HG03159 (cell line): ENCODE results near the gene TP53.

Experiments used
- ATAC-seq: cut with Tn5 transposase; IDR thresholded peaks from one replicate; pipeline ENCODE4 v1.9.1; 2021; ENCODE audit warnings: mild to moderate bottlenecking, moderate library complexity; ENCODE audit not compliant: unreplicated experiment

Gene TP53

DNA sequence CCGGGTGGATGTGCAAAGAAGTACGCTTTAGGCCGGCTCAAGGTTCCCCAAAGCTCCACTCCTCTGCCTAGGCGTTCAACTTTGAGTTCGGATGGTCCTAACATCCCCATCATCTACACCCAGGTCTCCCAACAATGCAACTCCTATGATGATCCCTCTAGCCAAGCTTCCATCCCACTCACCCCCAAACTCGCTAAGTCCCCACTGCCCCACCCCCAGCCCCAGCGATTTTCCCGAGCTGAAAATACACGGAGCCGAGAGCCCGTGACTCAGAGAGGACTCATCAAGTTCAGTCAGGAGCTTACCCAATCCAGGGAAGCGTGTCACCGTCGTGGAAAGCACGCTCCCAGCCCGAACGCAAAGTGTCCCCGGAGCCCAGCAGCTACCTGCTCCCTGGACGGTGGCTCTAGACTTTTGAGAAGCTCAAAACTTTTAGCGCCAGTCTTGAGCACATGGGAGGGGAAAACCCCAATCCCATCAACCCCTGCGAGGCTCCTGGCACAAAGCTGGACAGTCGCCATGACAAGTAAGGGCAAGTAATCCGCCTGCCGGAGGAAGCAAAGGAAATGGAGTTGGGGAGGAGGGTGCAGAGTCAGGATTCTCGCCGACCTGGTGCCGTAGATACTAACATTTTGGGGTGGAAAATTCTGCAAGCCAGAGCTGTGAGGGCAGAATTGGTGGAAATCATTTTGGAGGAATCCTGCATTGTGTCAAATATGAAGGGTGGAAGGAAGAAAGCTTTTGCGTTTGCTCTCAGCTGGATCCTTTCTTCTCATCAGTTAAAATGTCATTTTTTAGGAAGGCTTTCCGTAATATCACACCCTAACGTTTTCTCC, at the start of gene TP53:
Gene TP53, minus strand, starts transcription at position 419 of the 836 bp plus-strand sequence. CDS start 10,896 bp downstream, outside the sequence.
- no peak for ATAC-seq

DNA sequence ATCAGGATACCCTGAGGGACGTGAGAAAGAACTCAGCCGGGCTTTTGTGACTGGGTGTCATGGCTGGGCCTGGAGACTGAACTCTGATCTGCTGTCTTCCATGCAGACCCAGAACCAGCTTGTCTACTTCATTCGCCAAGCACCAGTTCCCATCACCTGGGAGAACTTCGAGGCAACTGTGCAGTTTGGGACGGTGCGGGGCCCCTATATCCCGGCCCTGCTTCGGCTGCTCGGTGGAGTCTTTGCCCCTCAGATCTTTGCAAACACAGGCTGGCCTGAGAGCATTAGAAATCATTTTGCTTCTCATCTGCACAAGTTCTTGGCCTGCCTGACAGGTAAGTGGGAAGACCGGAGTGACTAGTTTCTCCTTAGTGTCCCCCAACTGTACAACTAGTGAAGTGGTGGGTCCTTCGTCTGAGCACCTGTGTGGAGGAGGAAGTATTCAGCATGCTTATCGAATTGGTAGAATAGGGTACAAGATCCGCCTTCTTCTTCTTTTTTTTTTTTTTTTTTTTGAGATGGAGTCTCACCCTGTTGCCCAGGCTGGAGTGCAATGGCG, 45.8 kb upstream of the TP53 start:
- ATAC-seq = no peak

DNA sequence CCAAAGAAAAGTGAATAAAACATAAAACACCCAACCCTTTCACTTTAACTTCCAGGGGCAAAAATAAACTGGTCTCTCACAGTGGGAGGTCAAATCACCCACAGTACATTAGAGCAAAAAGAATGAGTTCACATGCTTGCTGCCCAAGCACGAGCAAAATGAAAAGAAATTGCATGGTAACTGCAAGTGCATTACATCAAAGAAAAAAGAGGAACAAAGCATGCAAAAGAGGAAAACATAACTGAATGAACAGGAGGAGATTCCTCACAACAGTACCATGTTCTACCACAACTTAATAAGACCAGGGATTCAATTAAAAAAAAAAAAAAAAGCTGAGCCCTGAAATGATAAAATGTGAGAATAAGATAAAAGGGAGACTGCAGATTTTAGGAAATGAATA, 42.5 kb upstream of the TP53 start:
- ATAC-seq = no peak

DNA sequence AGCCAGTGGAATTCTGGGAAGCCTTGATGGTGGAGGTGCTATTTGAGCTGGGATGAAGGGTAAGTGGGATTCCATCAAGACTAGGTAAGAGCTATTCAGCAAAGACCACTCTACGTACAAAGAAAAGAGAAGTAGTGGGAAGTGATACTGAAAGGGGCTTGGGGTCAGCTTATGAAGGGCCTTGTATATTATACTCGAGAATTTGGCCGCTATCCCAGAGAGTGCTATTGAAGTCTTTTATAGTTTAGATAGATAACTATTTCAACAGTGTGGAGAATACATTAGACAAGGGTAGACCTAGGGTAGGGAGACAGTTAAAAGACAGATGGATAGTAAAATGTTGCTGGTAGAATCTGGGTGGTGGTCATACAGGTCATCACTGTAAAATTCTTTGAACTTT, 40.6 kb upstream of the TP53 start:
- ATAC-seq = no peak

DNA sequence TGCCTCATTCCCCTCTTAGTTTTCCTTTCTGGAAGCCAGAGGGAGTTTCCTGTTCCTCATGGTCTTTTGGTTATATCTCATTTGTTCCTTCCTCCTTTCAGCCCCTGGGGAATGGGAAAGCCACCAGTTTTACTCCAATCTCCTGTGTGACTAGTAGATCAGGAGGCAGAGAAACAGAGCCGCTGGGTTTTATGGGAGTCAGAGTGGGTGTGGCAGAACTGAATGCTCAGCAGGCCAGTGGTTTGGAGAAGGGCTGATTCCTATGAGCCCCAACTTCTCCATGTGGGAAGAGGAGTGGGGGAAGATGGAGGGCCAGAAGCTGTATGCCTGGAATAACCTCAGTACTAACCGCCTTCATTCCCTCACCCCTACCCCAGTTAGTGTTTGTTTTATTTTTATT, 34.3 kb upstream of the TP53 start:
- no peak for ATAC-seq

DNA sequence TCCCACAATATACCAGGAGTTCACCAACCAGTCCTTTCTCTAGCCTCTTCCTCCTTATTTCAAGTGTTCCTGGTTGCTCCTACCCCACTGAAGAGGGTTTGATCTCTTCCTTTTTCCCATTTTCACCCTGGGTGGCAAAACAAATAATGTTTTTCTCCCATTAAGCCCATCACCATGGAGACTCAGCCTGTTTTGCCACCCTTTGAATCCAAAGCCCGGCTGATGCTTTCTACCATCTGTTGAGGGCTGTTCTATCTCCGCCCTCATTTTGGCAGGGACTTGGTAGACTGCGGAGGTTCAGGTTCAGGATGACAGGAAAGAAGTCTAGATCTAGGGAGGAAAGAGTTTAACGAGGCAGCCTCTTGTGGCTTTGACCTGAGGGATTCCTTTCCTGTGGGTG, 32.8 kb upstream of the TP53 start:
- no peak for ATAC-seq

DNA sequence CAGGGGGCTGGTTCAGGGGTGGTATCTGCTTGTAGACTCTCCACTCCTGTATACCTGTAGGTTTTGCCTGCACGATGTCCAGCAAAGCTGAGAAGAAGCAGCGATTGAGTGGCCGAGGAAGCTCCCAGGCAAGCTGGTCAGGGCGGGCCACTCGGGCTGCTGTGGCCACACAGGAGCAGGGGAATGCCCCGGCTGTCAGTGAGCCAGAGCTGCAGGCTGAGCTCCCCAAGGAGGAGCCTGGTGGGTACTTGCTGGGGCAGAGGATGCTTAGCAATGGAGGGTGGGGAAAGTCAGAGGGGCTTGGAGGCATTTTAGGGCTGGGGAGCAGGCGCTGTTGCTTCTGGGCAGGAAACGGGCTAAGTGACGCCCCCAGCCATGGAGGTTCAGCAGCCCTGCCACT, 32.4 kb upstream of the TP53 start:
- ATAC-seq = no peak

DNA sequence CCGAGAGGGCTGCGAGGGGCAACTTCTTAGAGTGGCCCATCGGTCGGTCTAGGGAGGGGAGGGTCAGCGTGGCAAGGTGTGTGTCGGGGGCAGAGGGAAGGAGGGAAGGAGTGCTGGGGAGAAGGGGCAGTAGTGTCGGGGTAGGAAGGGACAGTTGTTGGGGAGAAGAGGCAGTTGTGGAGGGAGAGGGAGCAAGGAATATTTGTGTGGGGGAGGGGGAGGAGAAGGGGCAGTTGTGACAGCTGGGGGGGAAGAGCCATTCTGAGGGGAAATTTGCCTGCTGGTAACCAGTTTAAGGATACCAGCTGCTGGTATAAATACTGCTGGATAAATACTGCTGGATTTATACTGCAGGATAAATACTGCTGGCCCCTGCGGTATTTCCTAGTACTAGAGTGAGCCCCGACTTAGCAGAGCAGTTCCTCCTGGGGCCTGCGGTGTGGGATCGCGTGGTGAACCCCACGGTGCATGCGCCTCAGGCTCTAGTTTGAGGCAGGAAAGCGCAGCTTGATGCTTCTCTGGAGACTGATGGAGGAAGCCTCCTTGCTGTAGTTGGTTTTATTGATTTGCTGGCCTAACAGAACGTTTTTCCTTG, 30.6 kb upstream of the TP53 start:
- no peak for ATAC-seq

DNA sequence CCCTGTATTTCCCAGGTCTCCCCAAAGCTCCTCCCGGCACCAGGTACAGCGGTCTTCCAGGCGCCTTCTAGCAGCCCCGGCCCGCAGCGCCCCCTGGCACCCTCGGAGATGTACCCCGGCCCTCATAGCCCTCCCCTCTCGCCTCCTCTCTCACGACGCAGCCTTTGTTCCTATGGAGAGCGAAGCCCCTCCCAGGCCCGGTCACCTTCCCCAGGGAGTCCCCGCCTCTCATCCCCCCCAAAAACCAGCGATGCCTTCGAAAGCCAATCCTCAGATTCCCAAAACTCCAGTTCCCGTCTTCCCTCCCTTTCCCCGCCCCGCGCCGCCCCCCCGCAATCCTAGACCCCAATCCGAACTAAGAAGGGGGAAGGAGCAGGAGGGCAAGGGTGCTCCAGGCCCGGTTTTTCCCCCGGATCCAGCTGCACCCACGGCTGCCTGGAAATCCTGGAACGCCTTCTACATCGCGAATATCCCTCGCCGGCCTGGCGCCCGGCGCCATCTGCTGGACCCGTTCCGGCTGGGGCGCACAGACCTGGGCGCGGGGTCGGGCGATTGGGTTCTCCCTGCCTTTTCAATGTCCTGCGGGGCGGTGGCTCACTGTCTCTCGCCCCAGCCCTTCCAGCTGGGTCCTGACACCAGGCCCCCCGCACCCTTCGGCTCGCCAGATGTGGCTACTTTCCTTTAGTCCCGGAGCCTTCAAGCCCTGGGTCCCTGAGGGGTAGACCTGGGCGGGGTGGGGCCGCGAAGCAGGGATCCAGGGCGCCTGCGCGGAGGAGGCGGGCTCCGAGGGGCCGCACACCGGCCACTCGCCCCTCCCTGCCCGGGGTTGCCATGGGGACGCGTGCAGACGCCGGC, 29.8 kb upstream of the TP53 start, which contains the start of gene DNAH2:
Gene DNAH2, plus strand, starts transcription at position 844 of the 855 bp plus-strand sequence. CDS start 1,991 bp downstream, outside the sequence.
- ATAC-seq = no peak

DNA sequence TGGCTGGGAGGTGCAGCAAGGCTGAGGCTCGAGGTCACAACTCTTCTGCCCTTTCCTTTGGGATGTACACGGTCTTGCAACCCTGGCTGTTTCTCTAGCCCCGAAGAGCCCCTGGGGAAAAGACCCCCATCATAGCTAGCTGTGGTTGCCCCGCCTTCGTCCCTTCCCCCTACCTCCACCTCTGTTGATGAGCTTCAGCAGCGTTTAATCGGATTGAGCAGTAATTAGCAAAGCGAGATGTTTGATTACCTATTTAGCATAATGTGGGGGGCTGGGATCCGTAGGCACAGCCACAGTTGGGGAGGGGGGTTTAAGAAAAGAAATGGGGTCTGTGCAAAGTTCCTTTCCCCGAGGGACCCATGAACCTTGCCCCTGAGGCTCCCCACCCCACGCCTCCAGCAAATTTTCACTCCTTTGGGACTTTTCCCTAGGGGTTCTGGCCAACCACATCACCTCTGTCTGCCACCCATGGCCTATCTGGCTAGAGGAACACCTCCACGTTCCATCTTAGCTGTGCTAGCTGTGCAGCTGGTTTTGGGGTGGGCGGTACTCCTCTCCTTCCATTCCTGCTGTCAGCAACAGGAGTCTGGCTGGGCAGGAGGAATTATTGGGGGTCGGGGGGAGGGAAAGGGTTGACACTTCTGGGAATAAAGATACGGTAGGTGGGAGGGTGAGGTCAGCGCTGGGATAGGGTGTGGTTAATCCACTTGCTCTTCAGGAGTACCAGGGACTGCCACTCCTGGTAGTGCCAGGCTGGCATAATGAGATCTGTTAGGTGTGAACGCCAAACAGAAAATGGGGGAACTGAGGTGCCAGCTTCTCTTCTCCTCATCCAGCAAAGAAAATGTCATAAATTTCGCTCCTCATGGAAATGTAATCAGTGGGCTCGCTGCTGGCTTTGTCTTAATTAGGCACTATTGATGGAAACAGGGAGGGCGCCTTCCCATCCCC, 28.9 kb upstream of the TP53 start:
- no peak for ATAC-seq

DNA sequence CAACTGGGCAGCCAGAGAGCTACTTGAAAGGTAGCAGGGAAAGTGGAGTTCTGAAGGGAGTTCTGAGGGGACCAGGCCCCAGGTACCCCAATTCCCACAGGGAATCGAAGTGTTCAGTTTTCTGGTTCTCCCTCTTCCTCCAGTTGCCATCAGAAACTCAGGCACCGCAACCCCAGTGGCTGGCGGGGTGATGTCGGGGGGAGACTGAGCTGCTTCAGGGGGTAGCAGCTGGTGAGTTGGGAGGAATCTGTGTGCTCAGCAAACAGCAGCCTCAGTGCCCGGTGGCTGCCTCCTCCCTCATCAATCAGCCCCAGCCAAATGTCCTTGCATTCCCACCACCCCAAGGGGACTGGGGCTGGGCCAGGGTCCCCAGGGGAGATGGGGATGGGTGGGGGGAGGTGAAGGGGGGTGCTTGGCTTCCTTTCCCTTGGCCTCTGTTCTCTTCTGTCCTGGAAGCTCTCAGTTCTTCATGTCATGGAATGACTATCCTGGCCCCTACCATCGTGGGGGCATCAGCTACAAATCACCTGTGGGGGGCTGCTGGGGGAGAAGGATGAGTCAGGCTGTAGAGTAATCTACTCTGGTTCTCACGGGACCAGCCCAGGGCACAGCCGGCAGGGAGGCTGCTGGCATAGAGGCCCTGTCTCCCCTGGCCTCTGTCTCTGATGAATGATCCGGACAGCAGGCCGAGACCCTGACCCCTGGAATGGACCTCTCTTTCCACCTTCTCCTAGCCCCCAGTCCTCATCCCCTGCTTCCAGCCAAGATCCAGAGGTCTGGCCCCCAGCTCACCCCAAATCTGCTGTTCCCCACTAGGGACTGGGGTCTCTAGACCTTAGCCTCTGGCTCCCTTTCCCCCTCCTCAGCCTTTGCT, 27.7 kb upstream of the TP53 start:
- no peak for ATAC-seq

DNA sequence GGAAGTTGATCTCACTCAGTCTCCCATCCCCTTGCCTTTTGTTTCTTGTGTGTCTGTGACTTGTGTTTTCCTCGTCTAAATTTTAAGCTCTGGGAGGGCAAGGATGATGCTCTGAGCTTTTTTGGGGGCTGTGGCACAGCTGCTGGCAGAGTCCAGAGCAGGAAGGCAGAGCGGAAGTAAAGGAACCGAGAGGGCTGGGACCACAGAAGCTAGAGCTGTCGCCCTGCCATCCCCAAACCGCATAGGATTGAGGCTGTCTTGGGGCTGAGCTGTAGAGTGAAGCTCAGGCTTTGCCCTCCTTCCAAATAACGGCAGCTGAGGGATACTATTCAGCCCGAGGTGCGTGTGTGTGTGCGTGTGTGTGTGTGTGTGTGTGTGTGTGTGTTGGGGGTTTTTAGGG, 26.5 kb upstream of the TP53 start:
- ATAC-seq = no peak

DNA sequence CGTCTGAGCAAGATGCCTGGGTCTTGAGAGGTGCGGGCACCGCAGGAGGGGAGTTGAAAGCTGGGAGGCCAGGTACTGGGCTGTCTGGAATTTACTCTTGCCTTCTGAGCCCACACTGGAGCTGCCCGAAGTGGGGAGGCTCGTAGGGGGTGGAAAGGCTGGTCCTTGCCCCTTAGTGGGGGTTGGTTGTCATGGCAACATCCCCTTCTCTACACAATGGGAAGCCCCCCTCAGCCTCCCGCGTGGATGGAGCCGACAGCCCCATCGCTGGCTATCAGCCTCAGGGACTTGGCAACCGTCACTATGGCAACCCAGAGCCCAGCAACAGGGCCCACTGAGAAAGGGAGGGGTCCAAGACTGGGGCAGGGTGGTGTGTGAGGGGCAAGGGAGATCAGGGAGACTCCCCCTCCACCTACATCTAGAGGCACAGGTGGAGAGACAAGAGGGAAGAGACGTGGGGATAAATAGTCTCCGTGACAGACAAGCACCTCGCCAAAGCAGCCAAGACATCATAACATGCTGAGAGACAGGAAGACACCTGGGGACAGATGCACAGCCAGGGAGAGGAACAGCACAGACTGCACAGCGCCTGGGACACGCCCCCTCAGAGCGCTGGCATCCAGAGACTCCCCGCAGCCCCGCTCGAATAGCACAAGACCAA, 25.0 kb upstream of the TP53 start:
- ATAC-seq = no peak

DNA sequence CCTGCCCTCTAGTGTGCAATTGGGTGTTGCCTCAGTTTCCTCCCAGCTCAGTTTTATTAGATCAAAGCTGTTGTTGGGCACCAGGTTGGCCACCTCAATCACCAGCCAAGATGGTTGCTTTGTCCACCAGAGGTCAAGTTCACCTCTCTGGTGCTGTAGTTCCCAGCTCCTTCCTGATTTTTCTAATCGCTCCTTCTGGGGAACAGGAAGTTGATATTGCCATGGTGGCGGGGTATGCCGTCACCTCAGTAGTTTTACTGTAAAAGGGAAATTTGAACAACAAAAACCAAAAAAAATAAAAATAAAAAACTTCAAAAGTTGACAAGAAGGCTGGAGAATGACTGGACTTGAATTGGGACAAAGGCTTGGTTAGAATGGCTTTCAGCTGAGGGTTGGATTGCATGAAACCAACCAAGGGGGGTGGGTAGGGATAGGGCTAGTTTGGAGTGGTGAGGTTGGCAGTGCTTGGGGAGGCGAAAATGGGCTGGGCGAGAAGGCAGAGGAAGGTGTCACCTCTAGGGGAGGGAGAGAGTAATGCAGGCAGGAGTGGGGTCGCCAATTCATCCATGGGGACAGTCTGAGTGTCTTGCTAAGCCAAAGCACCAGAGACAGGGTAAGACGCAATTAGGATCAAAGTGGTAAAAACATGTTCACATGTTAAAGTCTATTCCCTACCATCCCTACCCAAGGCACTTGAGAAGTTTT, 23.9 kb upstream of the TP53 start:
- ATAC-seq = no peak

DNA sequence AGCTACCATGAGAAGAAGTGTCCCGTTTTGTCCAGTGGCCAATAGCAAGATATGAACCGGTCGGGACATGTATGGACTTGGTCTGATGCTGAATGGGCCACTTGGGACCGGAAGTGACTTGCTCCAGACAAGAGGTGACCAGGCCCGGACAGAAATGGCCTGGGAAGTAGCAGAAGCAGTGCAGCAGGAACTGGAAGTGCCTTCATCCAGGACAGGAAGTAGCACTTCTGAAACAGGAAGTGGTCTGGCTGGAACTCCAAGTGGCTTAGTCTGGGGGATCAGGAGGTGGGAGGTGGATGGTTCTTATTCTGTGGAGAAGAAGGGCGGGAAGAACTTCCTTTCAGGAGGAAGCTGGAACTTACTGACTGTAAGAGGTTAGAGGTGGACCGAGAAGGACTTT, 23.0 kb upstream of the TP53 start:
- ATAC-seq = no peak

DNA sequence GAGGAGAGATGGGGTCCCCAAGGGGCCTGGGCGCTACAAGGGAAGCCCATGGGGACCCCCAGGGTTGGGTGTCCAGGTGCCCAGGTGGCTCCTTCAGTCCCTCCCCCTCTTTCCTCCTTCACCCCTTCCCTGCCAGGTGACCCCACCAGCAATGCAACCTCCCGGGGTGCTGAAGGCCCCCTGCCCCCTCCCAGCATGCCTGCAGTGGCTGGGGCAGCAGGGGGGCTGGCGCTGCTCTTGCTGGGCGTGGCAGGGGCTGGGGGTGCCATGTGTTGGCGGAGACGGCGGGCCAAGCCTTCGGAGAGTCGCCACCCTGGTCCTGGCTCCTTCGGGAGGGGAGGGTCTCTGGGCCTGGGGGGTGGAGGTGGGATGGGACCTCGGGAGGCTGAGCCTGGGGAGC, 21.7 kb upstream of the TP53 start:
- ATAC-seq = no peak

DNA sequence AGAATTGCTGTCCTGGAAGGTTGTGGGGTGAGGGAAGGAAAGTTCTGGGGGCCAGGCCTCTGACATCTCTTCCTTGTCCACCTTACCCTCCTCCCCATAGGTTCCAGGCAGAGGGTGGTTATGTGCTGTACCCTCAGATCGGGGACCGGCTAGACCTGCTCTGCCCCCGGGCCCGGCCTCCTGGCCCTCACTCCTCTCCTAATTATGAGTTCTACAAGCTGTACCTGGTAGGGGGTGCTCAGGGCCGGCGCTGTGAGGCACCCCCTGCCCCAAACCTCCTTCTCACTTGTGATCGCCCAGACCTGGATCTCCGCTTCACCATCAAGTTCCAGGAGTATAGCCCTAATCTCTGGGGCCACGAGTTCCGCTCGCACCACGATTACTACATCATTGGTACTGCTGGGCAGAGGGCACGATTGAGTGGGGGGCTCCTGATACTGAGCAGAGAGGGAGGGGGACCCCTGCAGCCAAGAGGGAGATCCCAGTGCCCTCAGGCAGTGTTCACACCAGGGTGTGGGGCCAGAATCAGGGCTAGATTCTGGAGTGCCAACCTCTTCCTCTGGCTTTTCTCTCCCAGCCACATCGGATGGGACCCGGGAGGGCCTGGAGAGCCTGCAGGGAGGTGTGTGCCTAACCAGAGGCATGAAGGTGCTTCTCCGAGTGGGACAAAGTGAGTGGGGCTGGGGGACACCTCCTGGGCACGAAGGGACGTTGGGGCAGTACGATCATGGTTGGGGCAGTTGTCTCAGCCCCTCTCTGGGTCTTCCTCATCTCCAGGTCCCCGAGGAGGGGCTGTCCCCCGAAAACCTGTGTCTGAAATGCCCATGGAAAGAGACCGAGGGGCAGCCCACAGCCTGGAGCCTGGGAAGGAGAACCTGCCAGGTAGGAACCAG, 20.8 kb upstream of the TP53 start:
- no peak for ATAC-seq
